Stomach (tissue), 4 donors: ENCODE data around the gene OTUD1.

ENCODE experiments used
- CTCF ChIP-seq, 7 experiments: fragments of 450-650 bp in 4 of 7; fragments of 200-600 bp in 3 of 7; sonication (generic) in 3 of 7; IDR thresholded peaks; one replicate each; pipeline ENCODE4 v1.5.1; 2016 to 2019; ENCODE audit warnings: antibody characterized with exemption in 7 of 7, control low read depth in 2 of 7, mild to moderate bottlenecking in 1 of 7
- POLR2AphosphoS5 ChIP-seq, 3 donors: sonication (generic); formaldehyde crosslinking; IDR thresholded peaks; one replicate each; pipeline ENCODE4 v1.6.1; 2016; ENCODE audit warnings: antibody characterized with exemption in 3 of 3

- TF ChIP-seq CTCF (IDR thresholded peaks at IDR 0.05) (no peak), POLR2AphosphoS5 (IDR thresholded peaks at IDR 0.05) (no peak)
Observed at GRCh38 chr10:23474626-23475025, 35.8 kb downstream of the OTUD1 start.
